Measurements from ENCODE around the gene GLRB.

DNA sequence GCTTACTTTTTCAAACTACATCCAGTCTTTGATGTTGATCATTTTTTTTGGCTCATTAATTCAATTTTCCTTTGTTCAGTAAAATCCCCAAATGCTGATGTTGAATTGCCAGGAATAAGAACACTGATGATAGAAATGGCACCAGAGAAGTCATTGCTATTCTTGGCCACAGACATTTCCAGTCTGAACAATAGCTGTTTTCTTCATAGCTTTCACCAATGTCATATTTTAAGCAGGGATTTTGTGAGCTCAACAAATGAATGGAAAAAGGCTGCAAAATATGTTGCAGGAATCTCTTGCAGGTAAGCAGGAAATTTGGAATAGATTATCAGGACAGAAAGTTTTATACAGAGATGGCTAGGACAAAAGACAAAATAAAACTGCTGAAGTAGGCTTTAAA, 40.5 kb upstream of the GLRB start:
- TF ChIP-seq CTCF (IDR thresholded peaks at IDR 0.05; ENCODE audit: poor library complexity) = no peak
- no peak for TF ChIP-seq EZH2phosphoT487 (IDR thresholded peaks at IDR 0.05; ENCODE audit: low read depth, severe bottlenecking, unreplicated experiment)

Measured in hepatocyte (in vitro differentiated cells).